Mesothelial cell of epicardium (in vitro differentiated cells): ENCODE results near the gene C5orf46. TPM values are rescaled to one million over a fixed set of nuclear protein-coding genes. Genes with fewer than 3 reads are reported as not detected.

Experiments used
- DNase-seq, 2 experiments: peaks; one replicate each; pipeline ENCODE4 v3.0.0; 2021; ENCODE audit warnings: low spot score in 2 of 2; ENCODE audit not compliant: unreplicated experiment in 2 of 2
- H3K27ac Mint-ChIP-seq: 2 replicates; pipeline ENCODE4 v1.8.0; 2021; ENCODE audit warnings: mixed read lengths
- H3K27me3 Mint-ChIP-seq: 2 replicates; pipeline ENCODE4 v1.8.0; 2021; ENCODE audit warnings: low read depth, mixed read lengths
- H3K36me3 Mint-ChIP-seq: 2 replicates; pipeline ENCODE4 v1.8.0; 2021; ENCODE audit warnings: mixed read lengths
- H3K4me1 Mint-ChIP-seq: 2 replicates; pipeline ENCODE4 v1.8.0; 2021; ENCODE audit warnings: mixed read lengths
- H3K4me3 Mint-ChIP-seq: 2 replicates; pipeline ENCODE4 v1.8.0; 2021; ENCODE audit warnings: mild to moderate bottlenecking, moderate library complexity, mixed read lengths
- H3K9me3 Mint-ChIP-seq: 2 replicates; pipeline ENCODE4 v1.8.0; 2021; ENCODE audit warnings: mixed read lengths
- total RNA-seq: library from RNA; stranded (reverse); gene quantifications from 3 replicates; pipeline ENCODE4 v1.2.1, GENCODE V29; 2021
- TF ChIP-seq, protein P1 (sequence below): fragments of 200-600 bp; sonication (generic); IDR thresholded peaks from one replicate; pipeline ENCODE4 v1.5.0; 2021; ENCODE audit warnings: antibody characterized with exemption; ENCODE audit not compliant: unreplicated experiment

The C5orf46 gene
- total RNA-seq, 1 donor from 2014 or later = 0.42 TPM

DNA sequence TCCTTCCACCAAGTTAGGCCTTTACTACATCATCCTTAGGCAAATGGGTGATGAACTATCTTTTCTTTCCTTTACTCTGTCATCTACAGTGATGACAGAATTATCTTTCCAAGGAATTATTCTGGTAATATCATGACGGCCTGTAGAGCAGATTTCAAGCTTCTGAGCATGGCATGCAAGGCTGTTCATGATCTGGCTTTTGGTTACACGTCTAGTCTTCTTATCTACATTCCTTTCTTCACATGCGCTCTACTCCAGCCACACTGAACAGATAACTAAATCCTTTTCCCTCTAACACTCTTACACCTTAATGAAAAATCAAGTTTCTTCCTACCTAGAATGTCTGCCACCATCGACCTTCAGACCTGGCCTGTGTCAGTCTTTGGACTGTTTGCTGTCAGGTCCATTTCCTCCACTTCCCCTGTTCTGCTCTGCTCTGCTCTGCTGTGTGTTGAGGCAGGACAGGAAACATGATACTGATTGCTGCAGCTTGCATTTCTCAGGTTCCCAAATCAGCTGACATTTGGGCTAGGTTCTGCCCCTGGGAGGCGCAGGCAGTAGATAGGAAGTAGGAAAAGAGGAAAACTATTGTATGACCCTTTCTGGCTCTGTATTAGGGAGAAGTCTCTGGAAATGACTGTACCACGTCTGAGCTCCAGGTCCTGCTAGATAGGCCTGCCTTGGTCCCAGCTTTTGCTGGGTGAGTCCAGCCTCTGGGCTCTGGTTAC, 23.6 kb downstream of the C5orf46 start:
- no peak for DNase-seq
- H3K36me3 Mint-ChIP-seq = no peaks in the 10 kb centered on the region
- no peak overlapping the region for H3K4me3 Mint-ChIP-seq
- H3K9me3 Mint-ChIP-seq = no peaks in the 10 kb centered on the region
- TF ChIP-seq, protein P1, sequence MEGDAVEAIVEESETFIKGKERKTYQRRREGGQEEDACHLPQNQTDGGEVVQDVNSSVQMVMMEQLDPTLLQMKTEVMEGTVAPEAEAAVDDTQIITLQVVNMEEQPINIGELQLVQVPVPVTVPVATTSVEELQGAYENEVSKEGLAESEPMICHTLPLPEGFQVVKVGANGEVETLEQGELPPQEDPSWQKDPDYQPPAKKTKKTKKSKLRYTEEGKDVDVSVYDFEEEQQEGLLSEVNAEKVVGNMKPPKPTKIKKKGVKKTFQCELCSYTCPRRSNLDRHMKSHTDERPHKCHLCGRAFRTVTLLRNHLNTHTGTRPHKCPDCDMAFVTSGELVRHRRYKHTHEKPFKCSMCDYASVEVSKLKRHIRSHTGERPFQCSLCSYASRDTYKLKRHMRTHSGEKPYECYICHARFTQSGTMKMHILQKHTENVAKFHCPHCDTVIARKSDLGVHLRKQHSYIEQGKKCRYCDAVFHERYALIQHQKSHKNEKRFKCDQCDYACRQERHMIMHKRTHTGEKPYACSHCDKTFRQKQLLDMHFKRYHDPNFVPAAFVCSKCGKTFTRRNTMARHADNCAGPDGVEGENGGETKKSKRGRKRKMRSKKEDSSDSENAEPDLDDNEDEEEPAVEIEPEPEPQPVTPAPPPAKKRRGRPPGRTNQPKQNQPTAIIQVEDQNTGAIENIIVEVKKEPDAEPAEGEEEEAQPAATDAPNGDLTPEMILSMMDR = no peak
- no peak overlapping the region for H3K27ac Mint-ChIP-seq
- peaks cover 62% of the 10 kb centered on the region for H3K27me3 Mint-ChIP-seq
- peaks cover 2% of the 10 kb centered on the region for H3K4me1 Mint-ChIP-seq

DNA sequence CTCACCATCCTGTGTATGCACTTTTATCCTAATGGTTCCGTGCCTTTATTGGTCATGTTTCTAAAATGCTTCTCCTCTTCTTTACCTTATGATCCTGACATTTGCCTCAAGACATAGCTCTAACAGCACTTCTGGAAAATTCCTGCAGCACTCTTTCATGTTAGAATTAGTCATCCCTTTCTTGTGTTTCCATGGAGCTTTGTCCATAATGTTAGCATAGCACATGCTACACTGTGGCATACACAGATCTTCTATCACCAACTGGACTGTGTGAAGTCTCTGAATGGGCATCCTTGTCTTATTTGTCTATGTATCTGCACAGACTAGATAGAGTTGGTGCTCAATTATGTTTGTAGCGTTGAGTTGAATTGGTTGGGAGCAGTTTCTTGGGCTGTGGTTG, 25.9 kb downstream of the C5orf46 start:
- Mint-ChIP-seq H3K27ac (no peak overlapping the region), H3K27me3 (peaks cover 82% of the 10 kb centered on the region), H3K4me3 (no peak overlapping the region), H3K9me3 (no peaks in the 10 kb centered on the region), H3K36me3 (no peaks in the 10 kb centered on the region), H3K4me1 (peaks cover 2% of the 10 kb centered on the region)
- TF ChIP-seq, protein P1 = no peak
- no peak for DNase-seq

DNA sequence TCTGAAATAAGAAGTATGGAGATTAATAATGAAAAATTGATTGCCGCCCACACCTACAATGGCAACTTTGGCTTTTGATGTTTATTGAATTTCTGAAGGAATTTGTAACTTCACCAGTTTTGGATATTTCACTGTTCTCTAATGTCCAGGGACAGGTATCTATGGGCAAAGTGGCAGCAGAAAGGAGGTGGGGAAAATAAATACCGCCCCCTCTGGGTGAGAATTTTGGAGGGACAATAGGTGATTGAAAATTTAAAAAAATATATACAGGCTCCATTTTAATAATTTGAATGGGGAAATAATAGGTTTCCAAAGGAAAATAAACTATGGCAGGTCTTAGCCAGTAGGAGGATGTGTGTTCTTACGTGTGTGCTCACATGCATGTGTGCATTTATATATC, 26.6 kb downstream of the C5orf46 start:
- Mint-ChIP-seq H3K36me3 (no peaks in the 10 kb centered on the region), H3K27me3 (peaks cover 83% of the 10 kb centered on the region), H3K4me1 (peaks cover 2% of the 10 kb centered on the region), H3K27ac (no peak overlapping the region), H3K4me3 (no peak overlapping the region), H3K9me3 (no peaks in the 10 kb centered on the region)
- TF ChIP-seq, protein P1 = peak; percentile 28
- no peak for DNase-seq

DNA sequence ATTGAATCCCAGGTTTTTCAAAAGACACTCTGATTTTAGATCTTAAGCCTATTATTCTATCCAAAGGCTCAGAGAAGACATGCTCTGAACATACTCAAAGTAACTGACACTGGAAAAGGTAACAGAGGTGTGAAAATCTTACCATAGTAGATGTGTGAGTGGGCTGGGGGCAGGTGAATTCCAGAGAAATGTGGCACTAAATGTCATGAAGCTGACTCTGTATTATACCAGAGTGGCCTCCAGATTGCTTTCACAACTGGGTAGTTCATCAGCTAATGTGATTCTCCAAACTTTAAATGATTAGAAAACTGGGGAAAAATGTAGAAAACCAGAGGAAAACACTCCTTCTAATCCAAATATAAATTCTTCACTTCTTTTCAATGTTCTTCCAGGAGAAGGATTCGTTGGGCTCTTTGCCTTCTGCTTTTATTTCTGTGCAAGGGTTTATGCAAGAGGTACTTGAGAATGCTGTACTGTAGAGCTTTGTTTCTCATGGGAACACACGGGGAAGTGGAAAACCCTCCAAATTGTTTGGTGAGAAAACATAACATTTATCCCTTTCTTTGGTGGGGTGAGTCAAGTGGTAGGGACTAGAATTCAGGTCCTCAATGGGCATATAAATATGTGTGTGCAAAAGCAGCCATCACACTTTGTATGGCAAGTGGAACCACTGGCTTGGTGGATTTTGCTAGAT, 28.1 kb downstream of the C5orf46 start, which contains the start of gene SCGB3A2:
TSS of gene SCGB3A2 (plus strand) at position 646 of the 694 bp plus-strand sequence. CDS start 93 bp downstream, outside the sequence.
- Mint-ChIP-seq H3K4me1 (peaks cover 2% of the 10 kb centered on the region), H3K9me3 (no peaks in the 10 kb centered on the region), H3K27ac (no peak within 1 kb of the TSS), H3K27me3 (peaks cover 88% of the 10 kb centered on the region), H3K36me3 (peaks cover 4% of the 10 kb centered on the region), H3K4me3 (no peak within 1 kb of the TSS)
- DNase-seq = no peak
- TF ChIP-seq, protein P1 = no peak

DNA sequence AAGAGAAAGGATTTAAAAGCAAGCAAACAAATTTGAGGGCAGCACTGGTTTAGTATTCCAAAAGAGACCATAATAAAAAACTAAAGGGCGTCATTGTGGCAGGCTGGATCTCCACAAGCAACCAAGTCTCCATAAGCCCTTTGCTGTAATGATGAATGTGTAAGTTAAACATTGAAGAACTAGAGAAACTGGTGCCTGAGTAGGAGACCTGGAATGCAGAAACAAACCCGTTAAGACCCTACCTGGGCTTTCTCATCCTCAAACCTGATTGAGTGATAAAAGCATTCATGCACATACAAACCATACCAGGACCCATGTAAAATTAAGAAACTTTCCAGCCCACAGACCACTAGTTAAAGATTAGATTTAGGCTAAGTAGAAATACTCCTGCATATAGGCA, 29.7 kb downstream of the C5orf46 start:
- Mint-ChIP-seq H3K4me3 (no peak overlapping the region), H3K36me3 (peaks cover 4% of the 10 kb centered on the region), H3K9me3 (no peaks in the 10 kb centered on the region), H3K4me1 (no peaks in the 10 kb centered on the region), H3K27me3 (peaks cover 96% of the 10 kb centered on the region), H3K27ac (no peak overlapping the region)
- DNase-seq = no peak
- TF ChIP-seq, protein P1 = no peak
